Right lobe of liver (tissue), 4 donors: ENCODE measurements around the gene DCPS.

Source experiments
- POLR2A ChIP-seq: fragments of 450-650 bp; IDR thresholded peaks from one replicate; pipeline ENCODE4 v1.6.1; 2017; ENCODE audit warnings: antibody characterized with exemption, mild to moderate bottlenecking
- TF ChIP-seq, protein P1 (sequence below), 4 donors: fragments of 200-600 bp in 3 of 4; fragments of 450-650 bp in 1 of 4; IDR thresholded peaks; one replicate each; pipeline versions ENCODE4 v1.5.1 to v1.8.0; 2016 to 2022; ENCODE audit warnings: antibody characterized with exemption in 4 of 4, mild to moderate bottlenecking in 2 of 4
- donor health status: DM: no; HTN: no; CAD: no.
- donor health status: DM: no; HTN: no; CAD: no.
- donor health status: DM: no; HTN: yes; CAD: no.

DNA sequence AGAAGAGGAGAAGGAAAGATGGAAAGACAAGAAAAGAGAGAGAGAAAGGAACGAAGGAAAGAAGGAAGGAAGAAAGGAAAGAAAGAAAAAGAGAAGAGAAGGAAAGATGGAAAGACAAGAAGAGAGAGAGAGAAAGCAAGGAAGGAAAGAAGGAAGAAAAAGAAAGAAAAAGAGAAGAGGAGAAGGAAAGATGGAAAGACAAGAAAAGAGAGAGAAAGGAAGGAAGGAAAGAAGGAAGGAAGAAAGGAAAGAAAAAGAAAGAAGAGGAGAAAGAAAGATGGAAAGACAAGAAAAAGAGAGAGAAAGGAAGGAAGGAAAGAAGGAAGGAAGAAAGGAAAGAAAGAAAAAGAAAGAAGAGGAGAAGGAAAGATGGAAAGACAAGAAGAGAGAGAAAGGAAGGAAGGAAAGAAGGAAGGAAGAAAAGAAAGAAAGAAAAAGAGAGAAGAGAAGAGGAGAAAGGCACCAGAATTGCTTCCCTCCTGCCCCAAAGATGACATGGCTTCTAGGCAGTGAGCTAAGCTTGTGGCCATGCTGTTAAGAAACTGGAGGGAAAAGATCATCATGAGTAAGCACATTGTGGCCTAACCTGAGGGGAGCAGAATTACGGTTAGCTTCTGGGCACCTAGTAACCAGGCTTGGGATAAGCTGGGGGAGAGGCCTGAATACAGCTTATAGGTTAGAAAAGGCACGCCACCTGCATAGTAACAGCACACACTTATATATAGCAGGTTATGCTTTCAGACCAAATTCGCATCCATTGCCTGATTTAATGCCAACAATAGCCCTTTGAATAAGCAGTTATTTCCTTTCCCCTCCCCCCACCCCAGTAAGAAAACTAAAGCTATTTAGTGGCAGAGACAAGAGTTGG is 49.3 kb downstream of the DCPS start:
- TF ChIP-seq, protein P1, sequence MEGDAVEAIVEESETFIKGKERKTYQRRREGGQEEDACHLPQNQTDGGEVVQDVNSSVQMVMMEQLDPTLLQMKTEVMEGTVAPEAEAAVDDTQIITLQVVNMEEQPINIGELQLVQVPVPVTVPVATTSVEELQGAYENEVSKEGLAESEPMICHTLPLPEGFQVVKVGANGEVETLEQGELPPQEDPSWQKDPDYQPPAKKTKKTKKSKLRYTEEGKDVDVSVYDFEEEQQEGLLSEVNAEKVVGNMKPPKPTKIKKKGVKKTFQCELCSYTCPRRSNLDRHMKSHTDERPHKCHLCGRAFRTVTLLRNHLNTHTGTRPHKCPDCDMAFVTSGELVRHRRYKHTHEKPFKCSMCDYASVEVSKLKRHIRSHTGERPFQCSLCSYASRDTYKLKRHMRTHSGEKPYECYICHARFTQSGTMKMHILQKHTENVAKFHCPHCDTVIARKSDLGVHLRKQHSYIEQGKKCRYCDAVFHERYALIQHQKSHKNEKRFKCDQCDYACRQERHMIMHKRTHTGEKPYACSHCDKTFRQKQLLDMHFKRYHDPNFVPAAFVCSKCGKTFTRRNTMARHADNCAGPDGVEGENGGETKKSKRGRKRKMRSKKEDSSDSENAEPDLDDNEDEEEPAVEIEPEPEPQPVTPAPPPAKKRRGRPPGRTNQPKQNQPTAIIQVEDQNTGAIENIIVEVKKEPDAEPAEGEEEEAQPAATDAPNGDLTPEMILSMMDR (IDR thresholded peaks at IDR 0.05), result no peak
- no peak for TF ChIP-seq POLR2A
